ENCODE measurements around the gene LYPD4. TPM values are rescaled to one million over a fixed set of nuclear protein-coding genes. Genes with fewer than 3 reads are reported as not detected.

LYPD4 gene
- total RNA-seq, 1 donor from 2014 or later: not detected

- DNase-seq (ENCODE audit: low spot score): no peak
- Mint-ChIP-seq H3K4me1 (ENCODE audit: low read depth) (peaks cover 5% of the 10 kb centered on the region), H3K9me3 (ENCODE audit: low read depth) (no peaks in the 10 kb centered on the region), H3K4me3 (ENCODE audit: unreplicated experiment) (no peak overlapping the region), H3K27ac (ENCODE audit: unreplicated experiment) (no peak overlapping the region), H3K36me3 (ENCODE audit: low read depth) (peaks cover 25% of the 10 kb centered on the region), H3K27me3 (ENCODE audit: low read depth) (no peaks in the 10 kb centered on the region)
- TF ChIP-seq CTCF (IDR thresholded peaks at IDR 0.05): no peak
Observed at GRCh38 chr19:41871573-41872383, 27.3 kb upstream of the LYPD4 start.

GRCh38 chr19:41870401-41870873 is 26.0 kb upstream of the LYPD4 start:
- no peak overlapping the region for H3K27ac Mint-ChIP-seq (ENCODE audit: unreplicated experiment)
- no peak for TF ChIP-seq CTCF (IDR thresholded peaks at IDR 0.05)
- H3K4me1 Mint-ChIP-seq (ENCODE audit: low read depth): peaks cover 10% of the 10 kb centered on the region
- H3K4me3 Mint-ChIP-seq (ENCODE audit: unreplicated experiment): no peak overlapping the region
- no peaks in the 10 kb centered on the region for H3K9me3 Mint-ChIP-seq (ENCODE audit: low read depth)
- no peak for DNase-seq (ENCODE audit: low spot score)
- H3K27me3 Mint-ChIP-seq (ENCODE audit: low read depth): no peaks in the 10 kb centered on the region
- peaks cover 29% of the 10 kb centered on the region for H3K36me3 Mint-ChIP-seq (ENCODE audit: low read depth)

GRCh38 chr19:41869374-41869955 is 25.0 kb upstream of the LYPD4 start:
- no peak for DNase-seq (ENCODE audit: low spot score)
- no peak for TF ChIP-seq CTCF (IDR thresholded peaks at IDR 0.05)
- H3K9me3 Mint-ChIP-seq (ENCODE audit: low read depth): no peaks in the 10 kb centered on the region
- H3K4me3 Mint-ChIP-seq (ENCODE audit: unreplicated experiment): no peak overlapping the region
- no peak overlapping the region for H3K27ac Mint-ChIP-seq (ENCODE audit: unreplicated experiment)
- H3K27me3 Mint-ChIP-seq (ENCODE audit: low read depth): no peaks in the 10 kb centered on the region
- H3K4me1 Mint-ChIP-seq (ENCODE audit: low read depth): peaks cover 15% of the 10 kb centered on the region
- H3K36me3 Mint-ChIP-seq (ENCODE audit: low read depth): peaks cover 34% of the 10 kb centered on the region

GRCh38 chr19:41868989-41869300 is 24.5 kb upstream of the LYPD4 start:
- Mint-ChIP-seq H3K36me3 (ENCODE audit: low read depth) (peaks cover 40% of the 10 kb centered on the region), H3K27ac (ENCODE audit: unreplicated experiment) (no peak overlapping the region), H3K4me3 (ENCODE audit: unreplicated experiment) (no peak overlapping the region), H3K4me1 (ENCODE audit: low read depth) (peaks cover 20% of the 10 kb centered on the region), H3K9me3 (ENCODE audit: low read depth) (no peaks in the 10 kb centered on the region), H3K27me3 (ENCODE audit: low read depth) (no peaks in the 10 kb centered on the region)
- no peak for TF ChIP-seq CTCF (IDR thresholded peaks at IDR 0.05)
- DNase-seq (ENCODE audit: low spot score): no peak

GRCh38 chr19:41868120-41868988 is 23.9 kb upstream of the LYPD4 start:
- Mint-ChIP-seq H3K9me3 (ENCODE audit: low read depth) (no peaks in the 10 kb centered on the region), H3K4me3 (ENCODE audit: unreplicated experiment) (no peak overlapping the region), H3K27ac (ENCODE audit: unreplicated experiment) (peak overlapping the region; percentile 49), H3K4me1 (ENCODE audit: low read depth) (peaks cover 24% of the 10 kb centered on the region), H3K27me3 (ENCODE audit: low read depth) (no peaks in the 10 kb centered on the region), H3K36me3 (ENCODE audit: low read depth) (peaks cover 43% of the 10 kb centered on the region)
- TF ChIP-seq CTCF (IDR thresholded peaks at IDR 0.05): no peak
- DNase-seq (ENCODE audit: low spot score): no peak
